A549 (cell line): Measurements from ENCODE around the gene DHRS3.

Source experiments
- HOXB13 ChIP-seq: fragments of 250-450 bp; sonication (Bioruptor Pico); IDR thresholded peaks from 2 replicates; pipeline ENCODE4 v1.5.0; 2020; ENCODE audit warnings: low read depth, mild to moderate bottlenecking, moderate library complexity
- NR3C1 ChIP-seq: fragments of >200 bp; sonication (Bioruptor Twin); formaldehyde crosslinking; IDR thresholded peaks from 3 replicates; pipeline ENCODE4 v1.6.1; 2017
- POLR2A ChIP-seq: IDR thresholded peaks from 2 replicates; pipeline ENCODE4 v1.6.1; 2012; ENCODE audit warnings: mild to moderate bottlenecking, low read length
- USF2 ChIP-seq: fragments of 450-650 bp; IDR thresholded peaks from 2 replicates; pipeline ENCODE4 v1.6.1; 2014; ENCODE audit warnings: antibody characterized with exemption
- TF ChIP-seq, protein P1 (sequence below): fragments of >200 bp; sonication (Bioruptor Twin); formaldehyde crosslinking; IDR thresholded peaks from 3 replicates; pipeline ENCODE4 v1.5.1; 2016
- TF ChIP-seq, protein P2 (sequence below): IDR thresholded peaks from 2 replicates; pipeline ENCODE4 v1.6.1; 2012; ENCODE audit warnings: low read depth, borderline replicate concordance

- TF ChIP-seq, protein P1, sequence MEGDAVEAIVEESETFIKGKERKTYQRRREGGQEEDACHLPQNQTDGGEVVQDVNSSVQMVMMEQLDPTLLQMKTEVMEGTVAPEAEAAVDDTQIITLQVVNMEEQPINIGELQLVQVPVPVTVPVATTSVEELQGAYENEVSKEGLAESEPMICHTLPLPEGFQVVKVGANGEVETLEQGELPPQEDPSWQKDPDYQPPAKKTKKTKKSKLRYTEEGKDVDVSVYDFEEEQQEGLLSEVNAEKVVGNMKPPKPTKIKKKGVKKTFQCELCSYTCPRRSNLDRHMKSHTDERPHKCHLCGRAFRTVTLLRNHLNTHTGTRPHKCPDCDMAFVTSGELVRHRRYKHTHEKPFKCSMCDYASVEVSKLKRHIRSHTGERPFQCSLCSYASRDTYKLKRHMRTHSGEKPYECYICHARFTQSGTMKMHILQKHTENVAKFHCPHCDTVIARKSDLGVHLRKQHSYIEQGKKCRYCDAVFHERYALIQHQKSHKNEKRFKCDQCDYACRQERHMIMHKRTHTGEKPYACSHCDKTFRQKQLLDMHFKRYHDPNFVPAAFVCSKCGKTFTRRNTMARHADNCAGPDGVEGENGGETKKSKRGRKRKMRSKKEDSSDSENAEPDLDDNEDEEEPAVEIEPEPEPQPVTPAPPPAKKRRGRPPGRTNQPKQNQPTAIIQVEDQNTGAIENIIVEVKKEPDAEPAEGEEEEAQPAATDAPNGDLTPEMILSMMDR: no peak
- TF ChIP-seq POLR2A: no peak
- no peak for TF ChIP-seq USF2
- TF ChIP-seq, protein P2, sequence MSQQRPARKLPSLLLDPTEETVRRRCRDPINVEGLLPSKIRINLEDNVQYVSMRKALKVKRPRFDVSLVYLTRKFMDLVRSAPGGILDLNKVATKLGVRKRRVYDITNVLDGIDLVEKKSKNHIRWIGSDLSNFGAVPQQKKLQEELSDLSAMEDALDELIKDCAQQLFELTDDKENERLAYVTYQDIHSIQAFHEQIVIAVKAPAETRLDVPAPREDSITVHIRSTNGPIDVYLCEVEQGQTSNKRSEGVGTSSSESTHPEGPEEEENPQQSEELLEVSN: no peak
- TF ChIP-seq HOXB13: no peak
- TF ChIP-seq NR3C1: no peak
Observed at GRCh38 chr1:12542138-12542465, 75.9 kb downstream of the DHRS3 start.
